ENCODE results near the gene PRR23C.
"Not testable (repeated sequence)": the region's sequence is repeated elsewhere in the genome, so short reads cannot be mapped to it uniquely, and the experiment has no call there.

PRR23C gene

DNA sequence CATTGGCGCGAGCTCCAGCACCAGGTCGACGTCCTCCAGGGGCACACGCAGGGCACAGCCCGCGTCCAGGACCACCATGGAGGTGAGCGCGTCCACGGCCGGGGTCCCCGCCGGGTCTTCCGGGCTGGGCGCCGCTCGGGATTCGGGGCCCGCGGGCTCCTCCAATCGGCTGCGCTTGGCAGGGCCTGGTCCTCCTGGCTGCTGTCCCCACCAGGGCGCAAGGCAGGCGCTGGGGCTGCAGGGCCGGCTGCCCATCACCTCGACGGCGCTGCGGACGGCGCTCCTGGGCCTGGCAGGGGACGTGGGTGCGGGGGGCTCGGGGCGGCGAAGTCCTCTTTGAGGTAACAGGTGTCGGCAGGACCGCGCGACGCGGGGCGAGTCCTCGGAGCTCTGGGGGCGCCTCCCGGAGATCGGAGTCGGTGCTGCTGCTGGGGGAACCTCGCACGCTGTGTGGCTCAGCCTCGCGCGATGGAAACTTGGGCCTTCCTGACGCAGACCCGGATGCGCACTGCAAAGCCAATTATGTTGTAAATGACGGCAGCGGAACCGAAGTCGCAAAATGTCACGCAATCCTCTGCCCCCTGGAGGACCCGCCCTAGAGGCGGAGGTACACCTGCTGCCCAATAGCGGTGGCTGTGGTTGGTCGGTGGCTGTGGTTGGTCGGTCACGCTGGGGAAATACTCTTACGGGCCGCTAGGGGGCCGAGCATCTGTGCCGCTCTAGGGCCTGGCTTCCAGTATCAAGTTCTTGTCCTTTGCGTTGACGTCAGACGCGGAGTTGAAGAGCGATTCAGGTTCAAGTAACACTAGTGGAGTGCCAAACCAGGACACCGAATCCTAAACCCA is at the start of gene PRR23C:
TSS of gene PRR23C (minus strand) at position 527 of the 845 bp plus-strand sequence. CDS start at position 255, 272 bp downstream.
- DNase-seq (ENCODE audit: low read depth in 2 of 3, low spot score in 2 of 3), result no peak

DNA sequence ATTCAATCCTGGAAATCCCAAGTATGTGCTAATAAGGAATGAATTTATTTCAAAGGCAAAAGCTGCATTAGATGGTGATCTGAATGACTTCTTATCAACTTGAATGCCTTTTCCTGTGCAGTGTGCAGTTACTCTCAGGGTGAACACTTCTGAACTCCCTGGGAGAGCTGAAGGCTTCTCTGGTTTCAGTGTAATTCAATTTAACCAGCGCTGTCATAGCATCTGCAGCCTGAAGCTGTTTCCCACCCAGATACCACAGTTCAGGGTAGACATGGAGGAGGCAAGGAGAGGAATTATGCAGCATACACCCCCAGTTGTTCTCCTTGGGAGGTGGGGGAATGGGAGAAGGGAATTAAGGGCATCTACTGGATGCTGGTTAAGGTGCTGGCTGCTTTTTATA is 49.1 kb upstream of the PRR23C start:
- no peak for DNase-seq (ENCODE audit: low read depth in 2 of 3, low spot score in 2 of 3)

DNA sequence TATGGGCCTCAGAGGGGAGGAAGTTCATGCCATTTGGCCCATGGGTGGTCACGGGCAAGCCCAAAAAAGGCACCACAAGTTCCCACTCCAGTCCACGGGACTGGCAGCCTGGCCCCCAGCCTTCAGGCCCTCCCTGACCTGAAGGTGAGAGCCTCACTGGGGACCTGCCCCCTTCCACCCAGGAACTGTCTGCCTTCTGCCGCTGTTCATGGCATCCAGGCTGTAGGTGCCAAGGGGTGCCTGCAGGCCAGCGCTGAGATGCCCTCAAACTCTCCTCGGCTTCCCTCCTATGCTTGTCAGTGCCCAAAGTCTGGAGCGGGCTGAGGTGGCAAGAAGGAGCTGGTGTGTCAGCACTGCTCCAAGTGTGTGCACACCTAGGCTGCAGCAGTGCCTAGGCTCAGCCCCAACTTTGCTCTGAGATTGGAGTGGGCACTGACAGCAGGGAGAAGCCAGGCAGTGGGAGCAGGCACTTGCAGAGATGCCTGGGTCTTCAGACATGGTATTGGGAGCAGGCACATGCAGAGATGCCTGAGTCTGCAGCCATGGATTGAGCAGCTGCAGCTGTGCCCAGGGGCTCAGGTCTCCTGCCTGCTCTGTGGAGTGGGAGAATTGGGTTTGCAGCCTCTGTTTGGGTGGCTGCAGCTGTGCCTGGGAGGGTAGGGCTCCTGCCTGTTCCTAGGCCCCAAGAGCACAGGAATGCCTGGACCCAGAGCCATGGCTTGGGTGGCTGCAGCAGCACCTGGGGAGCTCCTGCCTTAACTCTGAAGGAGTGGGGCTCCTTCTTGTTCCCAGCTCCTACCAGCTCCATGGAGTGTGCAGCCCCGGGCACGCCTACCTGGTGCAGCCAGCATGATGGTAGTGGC is 44.0 kb upstream of the PRR23C start:
- no peak for DNase-seq (ENCODE audit: low read depth in 2 of 3, low spot score in 2 of 3)

DNA sequence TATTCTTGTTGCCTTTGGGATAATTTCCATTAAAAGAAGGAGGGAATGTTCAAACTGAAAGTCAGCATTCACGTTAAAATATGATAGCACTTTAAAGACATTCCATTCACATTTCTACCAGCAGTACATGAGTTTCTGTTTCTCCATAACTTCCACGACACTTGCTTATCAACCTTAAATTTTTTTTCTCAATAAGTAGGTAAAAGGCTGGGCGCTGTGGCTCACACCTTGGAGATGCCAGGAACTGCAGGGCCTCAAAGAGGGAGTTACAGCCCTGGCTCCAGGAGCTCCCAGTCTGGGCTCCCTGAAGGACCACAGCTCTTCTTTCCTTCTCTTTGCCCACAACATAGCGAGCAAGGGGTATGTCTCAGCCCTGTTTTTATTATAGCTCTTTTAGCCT is 42.9 kb upstream of the PRR23C start:
- no peak for DNase-seq (ENCODE audit: low read depth in 2 of 3, low spot score in 2 of 3)

DNA sequence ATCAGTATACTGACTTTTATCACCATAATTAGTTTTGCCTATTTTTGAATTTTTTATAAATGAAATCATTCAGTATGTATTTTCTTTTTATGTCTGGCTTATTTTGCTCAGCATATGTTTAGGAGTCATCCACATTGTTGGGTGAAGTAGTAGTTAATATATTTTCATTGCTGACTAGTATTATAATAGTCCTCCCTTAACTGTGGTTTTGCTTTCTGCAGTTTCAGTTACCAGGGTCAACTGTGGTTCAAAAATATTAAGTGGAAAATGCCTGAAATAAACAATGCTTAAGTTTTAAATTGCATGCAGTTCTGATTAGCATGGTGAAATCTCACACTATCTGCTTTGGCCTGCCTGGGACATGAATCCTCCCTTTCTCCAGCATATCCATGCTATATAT is 39.5 kb upstream of the PRR23C start:
- no peak for DNase-seq (ENCODE audit: low read depth in 2 of 3, low spot score in 2 of 3)

DNA sequence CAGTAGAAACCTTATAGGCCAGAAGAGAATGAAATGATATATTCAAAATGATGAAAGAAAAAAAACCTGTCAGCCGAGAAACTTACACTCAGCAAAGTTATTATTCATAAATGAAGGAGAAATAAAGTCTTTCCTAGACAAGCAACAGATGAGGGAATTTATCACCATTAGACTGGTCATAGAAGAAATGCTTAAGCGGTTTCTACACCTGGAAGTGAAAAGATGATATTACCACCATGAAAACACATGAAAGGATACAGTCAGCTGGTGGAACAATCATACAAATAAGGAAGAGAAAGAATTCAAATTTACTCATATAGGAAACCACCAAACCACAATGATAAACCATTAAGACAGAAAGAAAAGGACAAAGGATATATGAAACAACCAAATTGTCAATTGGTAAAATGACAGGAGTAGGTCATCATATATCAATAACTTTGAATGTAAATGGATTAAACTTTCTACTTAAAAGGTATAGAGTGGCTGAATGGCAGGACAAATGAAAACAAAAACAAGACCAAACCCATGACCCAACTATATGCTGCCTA is 29.9 kb upstream of the PRR23C start:
- DNase-seq (ENCODE audit: low read depth in 2 of 3, low spot score in 2 of 3), result no peak

DNA sequence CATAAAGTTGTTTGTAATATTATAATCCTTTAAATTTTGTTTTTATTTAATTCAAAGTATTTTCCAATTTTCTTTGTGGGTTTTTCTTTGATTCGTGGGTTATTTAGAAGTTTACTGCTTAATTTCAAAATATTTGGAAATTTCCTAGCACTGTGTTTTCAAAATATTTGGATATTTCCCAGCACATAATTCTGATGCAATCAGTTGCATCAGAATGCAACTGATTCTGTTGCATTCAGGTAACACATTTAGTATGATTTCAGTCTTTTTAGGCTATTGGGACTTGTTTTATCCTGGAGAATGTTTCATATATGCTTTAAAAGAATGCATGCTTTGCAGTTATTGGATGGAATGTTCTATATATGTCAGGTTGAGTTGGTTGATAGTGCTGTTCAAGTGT is 18.2 kb upstream of the PRR23C start:
- no peak for DNase-seq (ENCODE audit: low read depth in 2 of 3, low spot score in 2 of 3)

DNA sequence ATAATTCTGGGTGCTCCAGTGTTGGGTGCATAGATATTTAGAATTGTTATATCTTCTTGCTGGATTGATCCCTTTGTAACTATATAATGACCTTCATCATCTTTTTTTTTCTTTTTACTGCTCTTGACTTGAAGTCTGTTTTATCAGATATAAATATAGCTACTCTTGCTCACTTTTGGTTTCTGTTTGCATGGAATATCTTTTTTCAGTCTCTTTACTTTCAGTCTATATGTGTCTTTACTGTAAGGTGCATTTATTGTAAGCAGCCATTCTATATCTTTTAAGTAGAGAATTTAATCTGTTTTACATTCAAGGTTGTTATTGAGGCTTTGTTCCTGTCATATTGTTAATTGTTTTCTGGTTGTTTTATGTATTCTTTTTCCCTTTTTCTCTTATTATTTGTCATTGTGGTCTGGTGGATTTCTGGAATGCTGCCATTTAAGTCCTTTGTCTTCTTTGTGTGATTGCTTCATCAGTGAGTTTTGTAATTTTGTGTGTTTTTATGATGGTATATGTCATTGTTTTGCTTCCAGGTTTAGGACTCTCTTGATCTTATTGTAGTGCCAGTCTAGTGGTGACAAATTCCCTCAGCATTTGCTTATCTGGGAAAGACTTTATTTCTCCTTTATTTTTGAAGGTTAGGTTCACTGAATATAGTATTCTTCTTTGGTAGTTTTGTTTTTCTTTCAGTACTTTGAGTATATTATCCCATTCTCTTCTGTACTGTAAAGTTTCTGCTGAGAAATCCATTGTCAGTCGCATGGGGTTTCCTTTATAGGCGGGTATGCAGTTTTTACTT is 8.3 kb upstream of the PRR23C start:
- no peak for DNase-seq (ENCODE audit: low read depth in 2 of 3, low spot score in 2 of 3)

DNA sequence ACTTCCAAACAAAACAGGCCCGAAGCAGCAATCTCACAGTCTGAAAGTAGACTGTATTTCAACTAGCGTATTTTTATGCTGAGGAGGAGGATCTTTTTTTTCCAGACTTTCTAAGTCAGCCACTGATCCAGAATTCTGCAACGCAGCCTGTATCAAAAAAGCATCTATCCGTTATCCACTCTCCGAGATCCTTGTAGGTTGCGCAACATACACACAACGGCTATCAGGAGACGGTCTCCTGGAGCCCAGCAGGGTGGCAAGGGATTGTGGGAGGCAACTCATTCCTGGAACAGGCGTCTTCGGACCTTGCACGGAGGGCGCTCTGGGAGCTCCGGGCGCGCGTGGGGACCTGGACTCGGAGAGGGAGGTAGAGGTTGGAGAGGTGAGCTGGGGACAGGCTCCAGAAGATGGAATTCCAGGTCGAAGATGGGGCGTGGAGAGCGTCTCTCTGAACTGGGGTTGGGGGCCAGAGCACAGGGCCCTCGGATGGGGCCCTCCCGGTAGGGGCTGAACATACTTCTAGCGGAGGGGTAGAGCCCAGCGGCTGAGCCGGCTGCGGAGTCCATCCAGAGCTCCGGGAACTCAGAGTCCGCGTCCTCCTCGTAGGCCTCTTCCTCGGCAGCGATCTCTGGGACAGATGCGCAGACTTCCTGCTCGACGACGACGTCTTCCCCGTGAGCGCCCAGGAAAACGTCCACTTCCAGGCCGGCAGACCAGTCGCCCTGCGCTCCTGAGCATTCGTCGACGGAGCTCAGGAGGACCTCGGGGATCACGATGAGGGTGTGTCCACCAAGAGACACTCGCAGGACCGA is 932 bp downstream of the PRR23C start:
- DNase-seq (ENCODE audit: low read depth in 2 of 3, low spot score in 2 of 3), result no peak

DNA sequence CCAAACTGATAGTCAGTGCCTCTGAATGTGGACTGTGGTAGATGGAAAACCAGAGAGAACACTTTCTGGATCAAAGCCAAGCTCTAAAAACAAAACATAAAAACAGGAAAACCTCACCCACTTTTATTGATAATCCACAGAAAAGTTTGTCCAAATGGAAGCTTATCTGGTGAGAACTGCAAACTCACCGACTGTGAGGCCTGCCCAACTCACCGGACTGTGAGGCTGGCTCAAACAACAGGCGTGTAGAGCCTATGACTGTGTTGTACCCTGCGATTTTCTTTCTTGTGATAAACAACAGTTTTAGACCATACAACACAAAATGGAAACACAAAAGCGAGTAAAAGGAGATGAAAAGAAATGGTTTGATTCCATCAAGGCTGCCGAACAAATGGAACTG is 7.2 kb downstream of the PRR23C start:
- no peak for DNase-seq (ENCODE audit: low read depth in 2 of 3, low spot score in 2 of 3)

DNA sequence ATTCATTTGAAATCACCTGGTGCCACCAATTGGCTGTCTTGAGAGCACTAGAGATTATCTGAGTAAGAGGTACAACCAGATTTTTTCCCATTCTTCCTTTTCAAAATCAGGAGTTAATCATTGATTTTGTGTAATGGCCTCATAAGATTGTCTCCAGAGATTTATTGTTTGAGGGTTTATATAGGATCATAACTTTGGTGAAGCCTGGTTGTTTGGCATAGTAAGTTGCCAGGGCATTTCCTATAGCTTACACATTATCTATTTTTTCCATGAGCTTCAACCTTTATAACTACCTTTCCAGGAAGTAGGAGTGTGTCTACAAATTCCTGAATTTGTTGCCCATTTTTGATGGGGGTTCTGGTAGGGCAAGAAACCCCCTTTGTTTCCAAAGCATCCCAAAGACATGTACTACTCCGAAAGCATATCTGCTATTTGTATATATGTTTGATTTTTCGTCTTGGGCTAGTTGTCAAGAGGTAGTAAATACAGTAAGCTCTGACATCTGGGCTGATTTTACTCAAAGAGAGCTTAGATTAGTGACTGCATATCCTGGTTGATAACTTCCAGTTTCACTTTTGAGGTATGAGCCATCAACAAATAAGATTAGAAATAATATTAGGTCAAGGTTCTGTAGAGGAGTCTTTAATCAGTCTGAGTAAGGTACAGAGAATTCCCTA is 12.2 kb downstream of the PRR23C start:
- no peak for DNase-seq (ENCODE audit: low read depth in 2 of 3, low spot score in 2 of 3)

DNA sequence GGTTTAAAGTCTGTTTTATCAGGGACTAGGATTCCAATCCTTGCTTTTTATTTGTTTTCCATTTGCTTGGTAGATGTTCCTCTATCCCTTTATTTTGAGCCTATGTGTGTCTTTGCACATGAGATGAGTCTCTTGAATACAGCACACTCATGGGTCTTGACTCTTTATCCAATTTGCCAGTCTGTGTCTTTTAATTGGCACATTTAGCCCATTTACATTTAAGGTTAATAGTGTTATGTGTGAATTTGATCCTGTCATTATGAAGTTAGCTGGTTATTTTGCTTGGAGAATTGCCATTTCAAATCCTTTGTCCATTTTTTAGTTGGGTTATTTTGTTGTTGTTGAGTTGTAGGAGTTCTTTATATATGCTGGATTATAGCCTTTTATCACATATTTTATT is 14.1 kb downstream of the PRR23C start:
- DNase-seq (ENCODE audit: low read depth in 2 of 3, low spot score in 2 of 3), result not testable (repeated sequence)

DNA sequence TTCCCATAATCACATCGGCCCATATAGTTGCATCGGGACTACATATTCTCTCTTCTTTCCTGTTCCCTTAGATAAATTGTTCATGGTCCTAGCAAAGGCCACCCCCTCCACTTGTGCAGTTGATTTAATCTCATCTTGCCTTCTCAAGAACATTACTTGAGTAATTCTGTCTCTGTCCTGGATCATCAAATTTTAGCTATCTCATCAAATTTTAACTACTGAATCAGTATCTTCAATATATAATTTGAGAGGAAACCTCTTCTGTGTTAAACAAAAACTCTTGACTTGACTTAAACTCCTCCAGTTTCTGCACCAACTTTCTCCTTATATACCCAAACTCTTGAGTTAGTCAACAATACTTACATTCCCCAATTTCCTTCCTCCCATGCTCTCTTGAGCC is 19.7 kb downstream of the PRR23C start:
- DNase-seq (ENCODE audit: low read depth in 2 of 3, low spot score in 2 of 3), result no peak

DNA sequence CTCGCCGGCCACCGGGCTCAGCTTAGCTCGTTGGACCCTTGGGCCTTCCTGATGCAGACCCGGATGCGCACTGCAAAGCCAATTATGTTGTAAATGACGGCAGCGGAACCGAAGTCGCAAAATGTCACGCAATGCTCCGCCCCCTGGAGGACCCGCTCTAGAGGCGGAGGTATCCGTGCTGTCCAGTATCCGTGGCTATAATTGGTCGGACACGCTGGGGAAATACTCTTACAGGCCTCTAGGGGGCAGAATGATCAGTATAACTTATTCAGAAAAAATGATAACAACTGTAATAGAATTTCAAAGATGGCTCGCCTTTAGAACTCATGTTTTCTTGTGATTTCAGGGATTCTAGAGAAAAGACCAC is 23.8 kb downstream of the PRR23C start, which contains the start of gene PRR23B:
TSS of gene PRR23B (minus strand) at position 59 of the 367 bp plus-strand sequence. CDS start 265 bp downstream, outside the sequence.
- no peak for DNase-seq (ENCODE audit: low read depth in 2 of 3, low spot score in 2 of 3)

DNA sequence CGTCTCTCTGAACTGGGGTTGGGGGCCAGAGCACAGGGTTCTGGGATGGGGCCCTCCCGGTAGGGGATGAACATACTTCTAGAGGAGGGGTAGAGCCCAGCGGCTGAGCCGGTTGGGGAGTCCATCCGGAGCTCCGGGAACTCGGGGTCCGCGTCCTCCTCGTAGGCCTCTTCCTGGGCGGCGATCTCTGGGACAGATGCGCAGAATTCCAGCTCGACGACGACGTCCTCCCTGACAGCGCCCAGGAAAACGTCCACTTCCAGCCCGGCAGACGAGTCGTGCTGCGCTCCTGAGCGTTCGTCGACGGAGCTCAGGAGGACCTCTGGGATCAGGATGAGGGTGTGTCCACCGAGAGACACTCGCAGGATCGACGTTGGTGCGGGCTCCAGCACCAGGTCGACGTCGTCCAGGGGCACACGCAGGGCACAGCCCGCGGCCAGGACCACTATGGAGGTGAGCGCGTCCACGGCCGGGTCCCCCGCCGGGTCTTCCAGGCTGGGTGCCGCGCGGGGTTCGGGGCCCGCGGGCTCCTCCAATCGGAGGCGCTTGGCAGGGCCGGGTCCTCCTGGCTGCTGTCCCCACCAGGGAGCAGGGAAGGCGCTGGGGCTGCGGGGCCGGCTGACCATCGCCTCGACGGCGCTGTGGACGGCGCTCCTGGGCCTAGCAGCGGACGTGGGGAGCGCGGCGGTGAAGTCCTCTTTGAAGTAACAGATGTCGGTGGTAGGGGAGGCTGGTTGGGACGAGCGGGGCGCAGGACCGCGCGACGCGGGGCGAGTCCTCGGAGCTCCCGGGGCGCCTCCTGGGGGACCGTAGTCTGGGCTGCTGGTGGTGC is 24.4 kb downstream of the PRR23C start:
- DNase-seq (ENCODE audit: low read depth in 2 of 3, low spot score in 2 of 3), result no peak

DNA sequence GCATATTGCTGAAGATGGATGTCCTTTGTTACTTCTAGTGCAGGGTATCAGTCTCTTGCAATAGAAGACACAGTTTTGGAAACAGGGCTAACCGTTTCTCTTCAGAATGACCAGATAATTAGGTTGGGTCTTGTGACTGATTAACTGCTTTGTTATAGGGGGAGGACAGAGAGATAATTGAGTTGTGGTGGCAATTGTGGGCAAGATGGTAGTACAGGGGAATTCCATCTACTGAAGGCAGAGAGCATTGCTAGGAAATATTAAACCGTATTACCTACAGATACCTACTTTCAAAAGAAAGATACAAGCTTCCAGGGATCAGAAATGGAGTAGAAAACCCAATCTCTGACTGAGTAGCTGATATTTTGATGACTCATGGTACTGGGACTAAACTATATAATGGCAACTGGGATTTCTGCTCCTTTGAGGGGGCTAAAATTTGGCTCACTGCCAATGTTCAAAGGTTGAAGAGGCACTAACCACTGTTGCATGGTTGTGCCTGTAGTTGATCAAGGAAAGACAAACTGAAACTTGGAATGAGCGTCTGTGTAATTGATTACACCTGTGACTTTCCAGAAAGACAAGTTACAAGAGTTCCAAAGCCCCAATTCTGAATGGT is 28.2 kb downstream of the PRR23C start:
- DNase-seq (ENCODE audit: low read depth in 2 of 3, low spot score in 2 of 3), result no peak

DNA sequence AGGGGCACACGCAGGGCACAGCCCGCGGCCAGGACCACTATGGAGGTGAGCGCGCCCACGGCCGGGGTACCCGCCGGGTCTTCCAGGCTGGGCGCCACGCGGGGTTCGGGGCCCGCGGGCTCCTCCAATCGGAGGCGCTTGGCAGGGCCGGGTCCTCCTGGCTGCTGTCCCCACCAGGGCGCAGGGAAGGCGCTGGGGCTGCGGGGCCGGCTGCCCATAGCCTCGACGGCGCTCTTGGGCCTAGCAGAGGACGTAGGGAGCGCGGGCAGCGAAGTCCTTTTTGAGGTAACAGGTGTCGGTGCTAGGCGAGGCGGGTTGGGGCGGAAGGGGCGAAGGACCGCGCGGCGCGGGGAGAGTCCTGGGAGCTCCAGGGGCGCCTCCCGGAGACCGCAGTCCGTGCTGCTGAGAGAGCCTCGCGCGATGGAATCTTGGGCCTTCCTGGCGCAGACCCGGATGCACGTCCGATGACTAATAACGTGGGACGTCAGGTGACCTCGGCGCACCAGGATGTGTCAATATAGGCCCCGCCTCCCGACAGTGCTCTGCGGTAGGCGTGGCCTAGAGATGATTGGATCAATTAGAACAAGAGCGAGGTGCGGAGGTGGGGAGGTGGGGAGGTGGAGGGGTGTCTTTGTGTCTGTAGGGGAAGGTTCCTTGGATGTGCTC is 38.5 kb downstream of the PRR23C start, which contains the start of gene PRR23A:
TSS of gene PRR23A (minus strand) at position 218 of the 666 bp plus-strand sequence. CDS start at position 218, 0 bp downstream.
- DNase-seq (ENCODE audit: low read depth in 2 of 3, low spot score in 2 of 3), result no peak

Measured in activated CD8-positive, alpha-beta memory T cell treated with anti-CD3 and anti-CD28 coated beads for 48 hours (primary cell).